Left renal cortex interstitium (tissue), 4 donors: ENCODE data around the gene RNF151. TPM values are rescaled to one million over a fixed set of nuclear protein-coding genes. Genes with fewer than 3 reads are reported as not detected.

ENCODE experiments used
- DNase-seq, 4 donors: peaks; one replicate each; pipeline ENCODE4 v3.0.0-alpha.2; 2013; ENCODE audit warnings: low read depth in 4 of 4, low spot score in 2 of 4, missing footprints in 1 of 4
- polyA plus RNA-seq, 4 donors: library from polyadenylated mRNA; unstranded; fragments of 120-200 nt; gene quantifications; one replicate each; pipeline ENCODE4 v1.2.1, GENCODE V29; 2013; ENCODE audit not compliant: insufficient read length in 4 of 4

Gene RNF151
- polyA plus RNA-seq, 4 donors: not detected

DNA sequence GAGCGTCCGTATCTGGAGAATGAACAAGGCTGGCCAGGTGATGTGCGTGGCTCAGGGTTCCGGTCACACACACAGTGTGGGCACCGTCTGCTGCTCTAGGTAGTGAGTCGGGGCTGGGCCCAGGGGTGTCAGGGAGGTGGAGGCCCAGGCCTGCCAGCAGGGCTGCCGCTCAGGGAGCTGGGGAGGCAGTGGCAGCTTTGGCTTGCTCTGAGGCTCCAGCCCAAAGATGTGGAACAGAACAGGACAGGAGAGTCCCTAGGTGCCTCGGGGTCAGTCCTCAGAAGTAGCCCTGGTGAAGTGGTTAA, 9.5 kb downstream of the RNF151 start:
- DNase-seq: no peak

DNA sequence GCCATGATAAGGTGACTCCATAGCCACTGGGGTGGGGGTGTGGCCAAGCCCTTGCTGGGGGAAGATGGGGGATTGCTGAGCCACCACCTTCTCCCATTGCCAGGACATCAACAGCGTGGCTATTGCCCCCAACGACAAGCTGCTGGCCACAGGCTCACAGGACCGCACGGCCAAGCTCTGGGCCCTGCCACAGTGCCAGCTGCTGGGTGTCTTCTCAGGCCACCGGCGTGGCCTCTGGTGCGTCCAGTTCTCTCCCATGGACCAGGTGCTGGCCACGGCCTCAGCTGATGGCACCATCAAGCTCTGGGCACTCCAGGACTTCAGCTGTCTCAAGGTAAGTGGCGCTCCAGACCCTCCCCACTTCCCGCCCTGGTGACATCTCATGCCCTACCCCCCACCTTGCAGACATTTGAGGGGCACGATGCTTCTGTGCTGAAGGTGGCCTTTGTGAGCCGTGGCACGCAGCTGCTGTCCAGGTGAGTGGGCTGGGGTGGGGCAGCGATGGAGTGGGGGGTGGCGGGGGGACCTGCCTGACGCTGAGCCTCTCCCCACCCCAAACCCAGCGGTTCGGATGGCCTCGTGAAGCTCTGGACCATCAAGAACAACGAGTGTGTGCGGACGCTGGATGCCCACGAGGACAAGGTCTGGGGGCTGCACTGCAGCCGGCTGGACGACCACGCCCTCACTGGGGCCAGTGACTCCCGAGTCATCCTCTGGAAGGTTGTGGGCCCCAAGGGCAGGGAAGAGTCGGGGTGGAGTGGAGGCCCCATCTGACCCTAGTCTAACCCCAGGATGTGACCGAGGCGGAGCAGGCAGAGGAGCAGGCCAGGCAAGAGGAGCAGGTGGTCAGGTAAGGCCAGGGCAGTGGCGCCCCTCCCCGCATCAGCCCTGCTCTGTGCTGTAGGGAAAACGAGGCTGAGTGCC, 10.6 kb downstream of the RNF151 start:
- DNase-seq: no peak

DNA sequence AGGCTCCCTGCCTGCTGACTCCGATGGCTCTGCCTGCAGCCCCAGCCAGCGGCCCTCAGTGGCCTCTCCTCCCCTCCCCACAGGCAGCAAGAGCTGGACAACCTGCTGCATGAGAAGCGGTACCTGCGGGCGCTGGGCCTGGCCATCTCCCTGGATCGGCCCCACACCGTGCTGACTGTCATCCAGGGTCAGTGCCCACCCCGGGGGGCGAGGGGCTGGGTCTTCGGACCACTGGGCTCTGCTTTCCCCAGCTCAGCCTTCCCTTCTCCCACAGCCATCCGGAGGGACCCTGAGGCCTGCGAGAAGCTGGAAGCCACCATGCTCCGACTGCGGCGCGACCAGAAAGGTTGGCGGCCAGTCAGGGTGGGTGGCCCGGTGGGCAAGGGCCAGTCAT, 11.2 kb downstream of the RNF151 start:
- no peak for DNase-seq

DNA sequence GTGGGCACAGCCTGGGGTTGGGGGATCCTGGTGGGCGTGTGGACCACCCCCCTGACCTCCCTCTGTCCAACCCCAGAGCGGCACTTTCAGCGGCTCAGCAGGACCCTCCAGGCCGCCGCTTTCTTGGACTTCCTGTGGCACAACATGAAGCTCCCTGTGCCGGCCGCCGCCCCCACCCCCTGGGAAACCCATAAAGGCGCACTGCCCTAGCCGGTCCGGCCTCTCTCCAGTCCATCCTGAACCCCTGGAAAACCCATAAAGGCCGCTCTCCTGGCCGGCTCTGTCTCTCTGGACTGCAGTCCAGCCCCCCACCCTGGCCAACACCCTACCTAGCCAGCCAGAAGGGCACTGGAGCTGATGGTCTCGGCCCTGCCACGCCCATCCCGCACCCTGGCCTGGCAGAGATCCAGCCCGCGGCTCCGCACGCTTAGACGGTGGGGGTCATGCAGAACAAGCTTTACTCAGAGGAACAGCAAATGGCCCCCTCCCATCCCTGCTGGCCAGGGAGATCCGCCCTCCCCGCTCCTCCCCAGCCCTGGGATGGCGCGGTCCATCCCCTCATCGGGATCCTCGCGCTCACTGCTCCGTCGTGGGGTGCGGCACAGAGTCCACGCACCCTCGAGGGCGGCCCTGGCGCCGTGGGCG, 11.9 kb downstream of the RNF151 start:
- no peak for DNase-seq

DNA sequence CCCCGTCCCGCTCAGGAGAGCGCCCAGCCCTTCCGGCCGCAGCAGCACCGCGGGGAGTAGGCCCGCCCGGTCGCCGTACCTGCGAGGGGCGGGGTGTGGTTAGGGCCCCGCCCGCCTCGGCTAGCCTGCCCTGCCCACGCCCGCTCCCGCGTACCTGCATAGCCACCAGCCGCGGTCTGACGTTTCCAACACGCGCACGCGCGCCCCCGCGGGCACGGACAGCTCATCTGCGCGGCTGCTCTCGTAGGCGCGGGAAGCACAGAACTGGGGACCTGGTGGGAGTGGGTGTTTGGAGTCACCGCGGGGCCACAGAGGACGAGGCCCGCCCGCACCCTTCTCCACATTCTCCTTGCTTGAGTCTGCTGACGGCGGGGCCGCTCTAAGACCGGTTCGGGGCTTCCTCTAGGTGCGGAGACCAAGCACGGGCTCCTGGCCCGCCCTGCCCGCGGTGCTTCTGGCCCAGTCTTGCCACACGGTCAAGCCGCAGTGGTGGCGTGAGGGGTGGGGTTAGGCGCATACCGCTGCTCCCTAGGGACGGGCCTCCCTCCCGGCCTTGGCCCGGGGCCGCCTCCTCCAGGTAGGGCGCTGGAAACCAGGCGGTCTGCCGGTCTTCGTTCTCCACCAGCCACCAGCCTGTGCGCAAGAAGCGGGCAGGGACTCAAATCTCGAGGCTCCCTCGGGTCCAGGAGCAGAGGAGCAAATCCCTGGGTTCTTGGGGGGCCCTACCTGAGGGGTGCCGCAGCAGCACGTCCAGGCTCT, 12.8 kb downstream of the RNF151 start:
- DNase-seq: no peak

DNA sequence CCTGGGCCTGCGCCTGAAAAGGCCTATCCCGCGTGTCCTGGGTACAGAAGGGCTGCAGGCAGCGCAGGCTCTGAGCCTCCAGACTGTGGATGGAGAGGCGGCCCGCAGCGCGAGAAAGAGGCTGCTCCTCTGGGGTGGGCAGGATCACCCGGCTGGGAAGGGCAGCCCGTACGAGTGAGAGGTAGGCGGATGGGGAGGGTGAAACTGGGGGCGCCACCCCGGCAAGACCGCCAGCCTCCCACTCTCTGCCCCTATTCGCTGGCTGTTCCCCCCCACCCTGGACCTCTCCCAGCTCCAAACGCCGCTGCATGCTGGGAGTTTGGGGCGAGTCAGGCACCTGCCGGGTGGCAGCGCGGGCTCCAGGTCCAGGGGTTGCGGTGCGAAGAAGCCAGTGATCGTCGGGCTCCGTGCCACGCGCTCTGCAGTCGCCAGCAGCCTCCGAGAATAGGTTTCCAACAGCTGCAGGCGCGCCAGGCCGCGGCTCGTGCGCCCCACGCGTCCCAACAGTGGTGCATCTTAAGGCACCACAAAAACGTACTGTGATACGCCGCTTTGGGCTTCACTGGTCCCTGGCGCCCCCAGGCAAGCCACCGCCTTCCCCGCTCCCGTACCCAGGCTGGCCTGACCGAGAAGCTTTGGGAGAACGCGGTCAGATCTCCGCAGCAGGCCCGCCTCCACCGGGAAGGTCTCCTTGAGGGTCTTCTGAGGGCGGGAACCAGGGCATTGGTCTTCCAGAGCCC, 13.5 kb downstream of the RNF151 start:
- no peak for DNase-seq

DNA sequence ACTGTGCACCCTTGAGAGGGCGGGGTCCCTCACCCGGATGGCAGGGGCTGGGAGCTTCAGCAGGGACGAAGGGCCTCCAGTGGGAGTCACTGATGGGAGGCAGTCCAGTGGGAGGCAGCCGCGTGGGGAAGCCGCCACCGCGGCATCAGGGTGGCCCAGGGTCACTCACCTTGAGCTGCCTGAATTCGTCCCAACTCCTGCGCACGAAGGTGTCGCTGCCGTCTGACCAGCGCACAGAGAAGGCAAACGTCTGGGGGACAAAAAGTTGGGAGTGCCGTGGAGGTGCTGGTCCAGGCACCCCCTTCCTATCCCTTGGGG, 14.1 kb downstream of the RNF151 start:
- no peak for DNase-seq

DNA sequence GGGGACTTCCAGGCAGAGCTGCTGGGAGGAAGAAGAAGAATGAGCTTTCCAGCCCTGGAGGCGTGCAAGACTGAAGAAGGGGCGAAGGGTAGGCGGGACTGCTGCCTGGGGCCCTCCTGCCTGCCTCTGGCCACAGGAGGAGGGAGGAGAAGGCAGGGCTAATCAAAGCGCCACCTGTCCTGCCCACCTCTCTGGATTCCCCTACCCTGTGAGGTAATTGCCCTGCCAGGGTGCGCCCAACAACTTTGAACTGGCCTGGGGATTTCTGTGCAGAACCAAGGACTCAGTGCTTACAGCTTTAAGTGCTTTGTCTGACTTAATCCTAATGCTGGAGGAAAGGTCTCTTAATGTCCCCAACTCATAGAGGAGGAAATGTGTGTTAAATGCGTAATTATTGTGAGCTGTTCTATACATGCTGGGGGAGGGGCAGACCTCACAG, 14.8 kb downstream of the RNF151 start, which contains the start of gene NOXO1:
Gene NOXO1, minus strand, starts transcription at position 72 of the 439 bp plus-strand sequence. CDS start 290 bp downstream, outside the sequence.
- no peak for DNase-seq

DNA sequence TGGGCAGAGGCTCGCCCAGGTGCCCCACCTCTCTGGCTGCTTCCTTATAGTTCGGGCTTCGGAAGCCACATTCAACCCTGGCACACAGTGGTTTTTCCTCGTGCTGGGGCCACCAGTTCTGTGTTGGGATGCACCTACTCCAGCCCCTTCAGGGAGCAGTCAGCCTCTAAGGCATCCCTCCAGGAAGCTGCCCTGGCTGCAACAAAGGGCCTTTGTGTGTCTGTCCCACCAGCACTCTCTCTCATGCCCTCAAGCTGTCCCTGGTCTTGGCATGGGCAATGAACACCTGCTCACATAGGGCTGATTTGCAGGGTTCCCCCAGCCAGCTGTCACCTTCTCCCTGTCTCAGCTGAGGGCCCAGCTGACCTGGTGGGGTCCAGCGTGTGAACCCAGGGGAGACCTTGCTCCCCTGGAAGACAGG, 15.4 kb downstream of the RNF151 start:
- DNase-seq: no peak

GRCh38 chr16:1982991-1983543, 16.4 kb downstream of the RNF151 start:
- DNase-seq: no peak

DNA sequence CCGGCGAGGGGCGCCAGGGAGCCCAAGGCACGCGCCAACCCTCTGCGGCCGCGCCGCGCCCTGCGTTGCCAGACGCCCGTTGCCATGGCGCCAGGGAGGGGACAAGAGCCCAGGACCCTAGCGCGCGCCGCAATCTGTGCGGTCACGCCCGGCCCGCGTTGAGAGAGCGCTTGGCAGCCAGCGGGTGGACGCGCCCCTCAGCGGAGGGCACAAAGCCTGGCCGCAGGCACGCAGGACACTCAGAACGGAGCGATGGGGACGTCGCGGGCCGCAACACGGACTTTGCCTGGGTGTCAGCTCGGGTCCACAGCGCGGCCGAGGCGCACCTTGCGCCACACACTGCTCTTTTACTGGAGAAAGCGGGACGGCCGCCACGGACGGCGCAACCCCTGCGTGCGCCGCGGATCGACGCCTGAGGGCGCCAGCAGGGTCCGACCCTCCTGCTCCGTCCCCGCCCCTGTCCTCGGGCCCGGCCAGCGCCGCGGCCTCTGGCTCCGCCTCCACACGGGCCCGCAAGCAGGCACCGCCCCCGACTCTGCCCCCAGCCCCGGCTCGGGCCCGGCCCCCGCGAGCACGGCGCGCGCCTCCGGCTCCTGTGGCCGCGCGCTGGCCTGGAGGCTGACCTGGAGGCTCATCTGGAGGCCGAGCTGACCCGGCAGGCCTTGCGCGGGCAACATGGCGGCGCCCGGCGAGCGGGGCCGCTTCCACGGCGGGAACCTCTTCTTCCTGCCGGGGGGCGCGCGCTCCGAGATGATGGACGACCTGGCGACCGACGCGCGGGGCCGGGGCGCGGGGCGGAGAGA, 17.1 kb downstream of the RNF151 start, which contains the start of gene GFER:
Gene GFER, plus strand, starts transcription at position 650 of the 803 bp plus-strand sequence. Its CDS starts 26 bp downstream, at position 676.
- DNase-seq: peak in 3 of 4 donors; percentile 78 to 86 (median 79)

- no peak for DNase-seq
These were observed 17.9 kb downstream of the RNF151 start for GRCh38 chr16:1984347-1985225.

GRCh38 chr16:1985466-1986150, 19.0 kb downstream of the RNF151 start:
- no peak for DNase-seq

DNA sequence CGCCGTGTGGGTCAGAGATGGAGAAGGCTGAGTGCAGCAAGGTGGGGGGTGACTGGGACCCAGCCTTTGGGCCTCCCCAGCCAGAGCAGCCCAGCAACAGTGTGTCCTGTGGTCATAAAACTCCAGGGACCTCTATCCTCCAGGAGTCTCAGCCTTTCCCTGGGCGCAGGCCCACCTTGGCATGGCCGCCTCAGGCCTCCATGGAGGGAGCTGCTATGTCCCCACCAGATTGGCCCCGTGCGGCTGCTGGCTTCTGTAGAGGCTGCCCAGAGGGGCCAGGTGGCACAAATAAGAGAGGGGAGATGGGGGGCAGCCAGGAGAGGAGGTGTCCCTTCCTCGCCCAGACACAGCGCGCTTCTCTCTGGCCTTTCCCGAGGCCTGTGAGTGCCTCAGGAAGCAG, 20.5 kb downstream of the RNF151 start:
- no peak for DNase-seq

DNA sequence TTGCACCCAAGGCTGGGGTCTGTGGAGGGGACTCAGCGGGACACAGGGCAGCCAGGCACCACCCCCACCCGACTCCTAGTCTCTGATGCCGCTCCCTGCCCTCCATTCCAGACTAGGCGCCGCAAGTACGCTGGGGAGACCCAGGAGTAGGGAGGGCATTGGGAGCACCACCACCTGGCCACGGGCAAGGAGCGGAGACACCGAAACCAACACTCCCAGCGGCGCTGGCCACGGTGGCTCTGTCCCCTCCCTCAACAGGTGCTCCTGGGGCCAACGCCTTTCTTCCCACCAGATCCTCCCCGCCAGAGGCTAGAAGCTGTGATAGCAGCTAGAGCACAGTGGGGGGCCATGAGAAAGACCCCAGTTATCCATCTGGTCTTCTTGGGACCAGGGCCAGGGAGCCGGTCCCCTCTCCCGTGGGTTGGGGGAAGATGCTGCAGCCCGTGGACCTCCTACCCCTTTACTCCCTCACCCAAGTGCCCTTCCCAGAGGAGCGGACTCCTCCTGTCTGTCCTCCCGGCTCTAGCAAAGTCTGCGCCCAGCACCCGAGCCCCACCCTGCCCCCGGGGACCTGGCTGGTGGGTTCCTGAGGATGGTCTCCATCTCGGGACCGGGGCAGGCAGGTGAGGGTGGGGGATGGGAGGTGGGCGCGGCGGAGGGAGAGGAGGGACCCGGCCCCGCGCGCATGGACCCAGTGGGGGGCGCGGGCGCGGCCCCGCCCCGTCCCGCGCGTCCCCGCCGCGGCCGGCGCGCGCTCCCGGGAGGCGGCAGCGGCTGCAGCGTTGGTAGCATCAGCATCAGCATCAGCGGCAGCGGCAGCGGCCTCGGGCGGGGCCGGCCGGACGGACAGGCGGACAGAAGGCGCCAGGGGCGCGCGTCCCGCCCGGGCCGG, 22.8 kb downstream of the RNF151 start, which contains the start of gene SYNGR3:
Gene SYNGR3, plus strand, starts transcription at position 762 of the 892 bp plus-strand sequence. CDS start 133 bp downstream, outside the sequence.
- no peak for DNase-seq

DNA sequence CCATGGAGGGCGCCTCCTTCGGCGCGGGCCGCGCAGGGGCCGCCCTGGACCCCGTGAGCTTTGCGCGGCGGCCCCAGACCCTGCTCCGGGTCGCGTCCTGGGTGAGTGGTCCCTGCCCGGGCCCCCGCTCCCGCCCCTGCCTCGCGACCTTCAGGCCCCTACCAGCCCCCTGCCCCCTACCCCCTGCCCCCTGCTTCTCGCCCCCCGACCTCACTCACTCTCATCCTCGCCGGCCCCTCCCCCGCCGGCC, 23.4 kb downstream of the RNF151 start:
- no peak for DNase-seq
